ENCODE measurements around the gene BHLHE40. TPM values are rescaled to one million over a fixed set of nuclear protein-coding genes. Genes with fewer than 3 reads are reported as not detected.
A peak's percentile ranks its signal among the peaks of the same experiment; 100 is the strongest.

BHLHE40 gene
- polyA plus RNA-seq, 2 of the 4 experiments (the other 2 are of a cell fraction) = 102 to 160 TPM

GRCh38 chr3:4976109-4976508, 3.1 kb upstream of the BHLHE40 start:
- peak overlapping the region; percentile 88 for H3K4me2 ChIP-seq
- 0 out of 3 replicates have a peak, but pooled peaks cover 5% of the 10 kb centered on the region for H3K9me3 ChIP-seq
- FAIRE-seq (no peak), DNase-seq (ENCODE audit: low read depth in 1 of 2, low spot score in 1 of 2) (peak; percentile 78 to 94), ATAC-seq (peak in 1 of 2 experiments; percentile 15; a peak in 3 of 6 replicates)
- no peak overlapping the region for H3K4me3 ChIP-seq
- peaks cover 18% of the 10 kb centered on the region for H3K4me1 ChIP-seq
- H3K27ac ChIP-seq = peak overlapping the region; percentile 96 to 98
- 21% methylated on average over 4 of the region's 4 CpGs for WGBS (ENCODE audit: missing lambda C conversion rate)
- CTCF ChIA-PET = interaction anchor here (0.6 to 17.8 kb wide), 65 partner anchors 10 to 325 kb away, joined by 3 to 602 read pairs (median 5); partner anchors contain the start of gene ARL8B
- POLR2A ChIA-PET = interaction anchor here (0.5 to 13.9 kb wide), 7 partner anchors 9 to 265 kb away, joined by 3 to 367 read pairs (median 5); no protein-coding TSS in a partner anchor
- TF ChIP-seq ZFP36 (IDR thresholded peaks at IDR 0.05; ENCODE audit: borderline replicate concordance, partially characterized antibody) = no peak
- no peak for TF ChIP-seq ESRRA (IDR thresholded peaks at IDR 0.05; ENCODE audit: borderline replicate concordance, low read length)
- peak; percentile 40; the same call in 1 of the 2 replicates for TF ChIP-seq EHF (CRISPR knock-in tag; IDR thresholded peaks at IDR 0.05)
- no peak for TF ChIP-seq FOSL2 (IDR thresholded peaks at IDR 0.05)
- peak; percentile 27 for TF ChIP-seq FOSL2 (CRISPR knock-in tag; IDR thresholded peaks at IDR 0.05)
- no peak for TF ChIP-seq GATA3 (IDR thresholded peaks at IDR 0.05; ENCODE audit: borderline replicate concordance)
- no peak for TF ChIP-seq CHD4 (IDR thresholded peaks at IDR 0.05; ENCODE audit: borderline replicate concordance)
- TF ChIP-seq RAD21 (conservative IDR thresholded peaks at IDR 0.05 in 1 of 2, IDR thresholded peaks at IDR 0.05 in 1 of 2) = peak; percentile 95 to 98
- TF ChIP-seq JUN (IDR thresholded peaks at IDR 0.05) = no peak
- TF ChIP-seq HDAC2 (IDR thresholded peaks at IDR 0.05) = no peak
- TF ChIP-seq RCOR1 (IDR thresholded peaks at IDR 0.05; ENCODE audit: low read depth, low read length) = no peak
- TF ChIP-seq EHMT2 (IDR thresholded peaks at IDR 0.05; ENCODE audit: low read depth) = peak; percentile 91
- peak; percentile 79 for TF ChIP-seq HOXB5 (CRISPR knock-in tag; IDR thresholded peaks at IDR 0.05)
- no peak for TF ChIP-seq CBX8 (IDR thresholded peaks at IDR 0.05)
- TF ChIP-seq HOXB13 (CRISPR knock-in tag; IDR thresholded peaks at IDR 0.05; ENCODE audit: low read depth) = 0 out of 2 replicates have a peak, but pooled peaks have one; percentile 21
- peak; percentile 61; the same call in 1 of the 2 replicates for TF ChIP-seq ZSCAN20 (CRISPR knock-in tag; IDR thresholded peaks at IDR 0.05)
- TF ChIP-seq SREBF2 (IDR thresholded peaks at IDR 0.05) = no peak
- TF ChIP-seq HES2 (IDR thresholded peaks at IDR 0.05) = 0 out of 2 replicates have a peak, but pooled peaks have one; percentile 30
- TF ChIP-seq HEYL (CRISPR knock-in tag; IDR thresholded peaks at IDR 0.05) = peak; percentile 86
- TF ChIP-seq MAFK (IDR thresholded peaks at IDR 0.05; ENCODE audit: partially characterized antibody) = no peak
- TF ChIP-seq EP300 (IDR thresholded peaks at IDR 0.05) = no peak
- peak; percentile 98 for TF ChIP-seq SMC3 (IDR thresholded peaks at IDR 0.05)
- TF ChIP-seq ZC3H11A (IDR thresholded peaks at IDR 0.05) = no peak
- TF ChIP-seq ATOH8 (CRISPR knock-in tag; IDR thresholded peaks at IDR 0.05; ENCODE audit: low read depth) = peak; percentile 63; the same call in 1 of the 2 replicates
- TF ChIP-seq PHF8 (IDR thresholded peaks at IDR 0.05; ENCODE audit: borderline replicate concordance, low read depth) = no peak
- TF ChIP-seq MAZ (IDR thresholded peaks at IDR 0.05; ENCODE audit: borderline replicate concordance, low read depth, low read length) = no peak
- no peak for TF ChIP-seq CBX2 (IDR thresholded peaks at IDR 0.05; ENCODE audit: borderline replicate concordance, low read depth)
- no peak for TF ChIP-seq ELK1 (IDR thresholded peaks at IDR 0.05; ENCODE audit: low read depth, low read length)
- 0 out of 2 replicates have a peak, but pooled peaks have one; percentile 20 for TF ChIP-seq HOXA7 (CRISPR knock-in tag; IDR thresholded peaks at IDR 0.05)
- TF ChIP-seq CTCF (IDR thresholded peaks at IDR 0.05) = peak; percentile 87
- no peak for TF ChIP-seq FOSB (CRISPR knock-in tag; IDR thresholded peaks at IDR 0.05)
- peak; percentile 96 to 100 for TF ChIP-seq CEBPB (IDR thresholded peaks at IDR 0.05)
- TF ChIP-seq RFX5 (IDR thresholded peaks at IDR 0.05) = no peak
- no peak for TF ChIP-seq JUNB (IDR thresholded peaks at IDR 0.05)
- TF ChIP-seq POLR2AphosphoS2 (conservative IDR thresholded peaks at IDR 0.05; ENCODE audit: low read length) = no peak
- TF ChIP-seq TP53 (CRISPR knock-in tag; IDR thresholded peaks at IDR 0.05) = 0 out of 2 replicates have a peak, but pooled peaks have one; percentile 15
- no peak for TF ChIP-seq E2F6 (IDR thresholded peaks at IDR 0.05; ENCODE audit: borderline replicate concordance, low read depth)
- no peak for TF ChIP-seq NPAS2 (CRISPR knock-in tag; IDR thresholded peaks at IDR 0.05; ENCODE audit: borderline replicate concordance)
- TF ChIP-seq NR3C1 (IDR thresholded peaks at IDR 0.05) = no peak
